ENCODE data around the gene ANKRD55. TPM values are rescaled to one million over a fixed set of nuclear protein-coding genes. Genes with fewer than 3 reads are reported as not detected.
"Not testable (repeated sequence)": the region's sequence is repeated elsewhere in the genome, so short reads cannot be mapped to it uniquely, and the experiment has no call there.

Gene ANKRD55
- total and polyA plus RNA-seq, 9 of the 15 experiments (the other 6 are each of a cell fraction or from before 2014, with no cell fraction given): 3.4 to 10.6 (median 6.5) TPM

DNA sequence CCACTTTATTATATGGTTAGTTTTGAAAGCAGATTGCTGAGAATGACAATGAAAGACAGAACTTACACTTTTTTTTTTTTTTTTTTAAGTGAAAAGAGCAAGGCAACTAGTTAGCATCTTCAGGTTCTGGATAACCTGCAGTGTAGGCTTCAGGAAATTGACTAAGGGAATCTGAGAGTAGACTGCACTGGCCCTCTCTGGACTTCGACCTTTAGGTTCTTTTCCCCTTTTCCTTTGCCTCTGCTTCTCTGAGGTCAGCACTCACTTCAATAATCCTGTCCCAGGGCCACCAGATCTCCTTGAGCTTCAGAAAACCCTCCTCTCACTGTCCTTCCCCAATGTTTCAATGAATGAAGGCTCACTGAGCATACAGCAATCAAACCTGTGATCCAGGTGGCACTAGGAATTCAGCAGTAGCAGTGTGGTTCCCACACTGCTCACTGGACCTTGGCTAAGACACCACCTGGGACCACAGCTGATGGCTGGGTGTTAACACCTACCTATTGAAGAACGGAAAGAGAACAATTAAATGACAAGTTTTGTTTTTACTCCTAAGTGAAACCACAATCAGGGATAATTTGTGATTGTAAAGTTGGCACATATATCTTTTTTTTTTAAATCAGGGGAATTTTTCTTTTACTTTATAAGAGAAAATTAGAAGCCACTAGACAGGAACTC, 152.6 kb downstream of the ANKRD55 start:
- ChIA-PET POLR2A (interaction anchor here (0.6 to 1.2 kb wide), 3 partner anchors 10 to 55 kb away, joined by 3 read pairs; no protein-coding TSS in a partner anchor), CTCF (ENCODE audit: low intra/inter-chr PET ratio) (interaction anchor here (0.6 kb wide), 1 partner anchor 9 kb away, joined by 3 read pairs; no protein-coding TSS in a partner anchor)
- FAIRE-seq (no peak), DNase-seq (ENCODE audit: extremely low read depth in 1 of 4, low spot score in 3 of 4) (no peak), ATAC-seq (no peak)
- H3K9me1 ChIP-seq (ENCODE audit: control insufficient read depth, insufficient read depth, low read length): no peaks in the 10 kb centered on the region
- no peak overlapping the region for H3K4me3 ChIP-seq
- in situ Hi-C loops (cut with MboI) (no loop called here), intact Hi-C loops (cut with micrococcal nuclease) (no loop called here)
- H4K20me1 ChIP-seq (replicated peaks; ENCODE audit: control insufficient read depth, insufficient read depth, low read length): no peaks in the 10 kb centered on the region
- BruUV-seq (replicated peaks): no TSS peak
- no peaks in the 10 kb centered on the region for H3K9me3 ChIP-seq (replicated peaks; ENCODE audit: control insufficient read depth, insufficient read depth, low read depth, low read length)
- H2AFZ ChIP-seq (ENCODE audit: low read depth, low read length): no peak overlapping the region
- TF ChIP-seq JUND (IDR thresholded peaks at IDR 0.05; ENCODE audit: borderline replicate concordance, low read depth, low read length) (no peak), JUND (tag; IDR thresholded peaks at IDR 0.05; ENCODE audit: borderline replicate concordance, low read depth, low read length) (no peak), ZFX (CRISPR knock-in tag; IDR thresholded peaks at IDR 0.05) (no peak), CREBBP (IDR thresholded peaks at IDR 0.05; ENCODE audit: low read depth, low read length) (no peak), ZFP36 (IDR thresholded peaks at IDR 0.05; ENCODE audit: low read depth, low read length, partially characterized antibody) (no peak), NFIC (IDR thresholded peaks at IDR 0.05) (no peak), PTRF (tag; IDR thresholded peaks at IDR 0.05) (no peak), ZFP30 (CRISPR knock-in tag; IDR thresholded peaks at IDR 0.05; ENCODE audit: borderline replicate concordance) (no peak), ZKSCAN3 (CRISPR knock-in tag; IDR thresholded peaks at IDR 0.05) (no peak), PHB2 (IDR thresholded peaks at IDR 0.05; ENCODE audit: low read depth) (no peak), SRSF1 (IDR thresholded peaks at IDR 0.05; ENCODE audit: low read depth, low read length) (no peak)
- TF ChIP-seq, protein P1, sequence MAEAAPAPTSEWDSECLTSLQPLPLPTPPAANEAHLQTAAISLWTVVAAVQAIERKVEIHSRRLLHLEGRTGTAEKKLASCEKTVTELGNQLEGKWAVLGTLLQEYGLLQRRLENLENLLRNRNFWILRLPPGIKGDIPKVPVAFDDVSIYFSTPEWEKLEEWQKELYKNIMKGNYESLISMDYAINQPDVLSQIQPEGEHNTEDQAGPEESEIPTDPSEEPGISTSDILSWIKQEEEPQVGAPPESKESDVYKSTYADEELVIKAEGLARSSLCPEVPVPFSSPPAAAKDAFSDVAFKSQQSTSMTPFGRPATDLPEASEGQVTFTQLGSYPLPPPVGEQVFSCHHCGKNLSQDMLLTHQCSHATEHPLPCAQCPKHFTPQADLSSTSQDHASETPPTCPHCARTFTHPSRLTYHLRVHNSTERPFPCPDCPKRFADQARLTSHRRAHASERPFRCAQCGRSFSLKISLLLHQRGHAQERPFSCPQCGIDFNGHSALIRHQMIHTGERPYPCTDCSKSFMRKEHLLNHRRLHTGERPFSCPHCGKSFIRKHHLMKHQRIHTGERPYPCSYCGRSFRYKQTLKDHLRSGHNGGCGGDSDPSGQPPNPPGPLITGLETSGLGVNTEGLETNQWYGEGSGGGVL (CRISPR knock-in tag; IDR thresholded peaks at IDR 0.05): no peak
- TF ChIP-seq, protein P2, sequence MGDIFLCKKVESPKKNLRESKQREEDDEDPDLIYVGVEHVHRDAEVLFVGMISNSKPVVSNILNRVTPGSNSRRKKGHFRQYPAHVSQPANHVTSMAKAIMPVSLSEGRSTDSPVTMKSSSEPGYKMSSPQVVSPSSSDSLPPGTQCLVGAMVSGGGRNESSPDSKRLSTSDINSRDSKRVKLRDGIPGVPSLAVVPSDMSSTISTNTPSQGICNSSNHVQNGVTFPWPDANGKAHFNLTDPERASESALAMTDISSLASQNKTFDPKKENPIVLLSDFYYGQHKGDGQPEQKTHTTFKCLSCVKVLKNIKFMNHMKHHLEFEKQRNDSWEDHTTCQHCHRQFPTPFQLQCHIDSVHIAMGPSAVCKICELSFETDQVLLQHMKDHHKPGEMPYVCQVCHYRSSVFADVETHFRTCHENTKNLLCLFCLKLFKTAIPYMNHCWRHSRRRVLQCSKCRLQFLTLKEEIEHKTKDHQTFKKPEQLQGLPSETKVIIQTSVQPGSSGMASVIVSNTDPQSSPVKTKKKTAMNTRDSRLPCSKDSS (IDR thresholded peaks at IDR 0.05; ENCODE audit: low read depth, partially characterized antibody): no peak
- 10% methylated on average over 2 of the region's 2 CpGs for WGBS (ENCODE audit: insufficient coverage, low coverage, missing lambda C conversion rate)
- no peak overlapping the region for H3K9ac ChIP-seq (ENCODE audit: insufficient read depth in 1 of 2, low read depth in 2 of 2, low read length in 2 of 2)
- no peak overlapping the region for H3K27ac ChIP-seq (ENCODE audit: extremely low read depth, low read depth, low read length)
- no peaks in the 10 kb centered on the region for H3K36me3 ChIP-seq (ENCODE audit: control insufficient read depth, insufficient read depth, low read length)
- H3K27me3 ChIP-seq (ENCODE audit: control insufficient read depth in 2 of 2, insufficient read depth in 2 of 2, low read length in 2 of 2): no peaks in the 10 kb centered on the region
- no peaks in the 10 kb centered on the region for H3K79me2 ChIP-seq (ENCODE audit: control insufficient read depth, insufficient read depth, low read length)
- peaks cover 0 to 10% of the 10 kb centered on the region in 2 experiments; a peak in 4 of 5 replicates for H3K4me1 ChIP-seq (replicated peaks in 1 of 2; ENCODE audit: control insufficient read depth in 2 of 2, insufficient read depth in 2 of 2, low read length in 2 of 2)
- H3K4me2 ChIP-seq (ENCODE audit: insufficient read depth, low read length): no peak overlapping the region

DNA sequence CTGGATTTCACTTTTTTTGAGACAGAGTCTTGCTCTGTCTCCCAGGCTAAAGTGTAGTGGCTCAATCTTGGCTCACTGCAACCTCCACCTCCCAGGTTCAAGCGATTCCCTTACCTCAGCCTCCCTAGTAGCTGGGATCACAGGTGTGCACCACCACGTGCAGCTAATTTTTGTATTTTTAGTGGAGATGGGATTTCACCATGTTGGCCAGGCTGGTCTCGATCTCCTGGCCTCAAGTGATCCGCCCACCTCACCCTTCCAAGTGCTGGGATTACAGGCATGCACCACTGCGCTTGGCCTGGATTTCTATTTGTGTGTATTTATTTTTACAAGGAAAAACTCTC, 154.0 kb downstream of the ANKRD55 start:
- in situ Hi-C loops (cut with MboI): loop anchor here (10.0 kb wide), 1 partner anchor 144 kb away; no protein-coding TSS in a partner anchor
- CTCF ChIA-PET (ENCODE audit: low intra/inter-chr PET ratio); BruUV-seq (replicated peaks); H2AFZ ChIP-seq (ENCODE audit: low read depth, low read length); H3K4me1 ChIP-seq (replicated peaks in 1 of 2; ENCODE audit: control insufficient read depth in 2 of 2, insufficient read depth in 2 of 2, low read length in 2 of 2); H3K9me1 ChIP-seq (ENCODE audit: control insufficient read depth, insufficient read depth, low read length); H3K79me2 ChIP-seq (ENCODE audit: control insufficient read depth, insufficient read depth, low read length); H3K9me3 ChIP-seq (replicated peaks; ENCODE audit: control insufficient read depth, insufficient read depth, low read depth, low read length); POLR2A ChIA-PET; H3K9ac ChIP-seq (ENCODE audit: insufficient read depth in 1 of 2, low read depth in 2 of 2, low read length in 2 of 2); intact Hi-C loops (cut with micrococcal nuclease); DNase-seq (ENCODE audit: extremely low read depth in 1 of 4, low spot score in 3 of 4); H3K36me3 ChIP-seq (ENCODE audit: control insufficient read depth, insufficient read depth, low read length); H4K20me1 ChIP-seq (replicated peaks; ENCODE audit: control insufficient read depth, insufficient read depth, low read length); H3K27ac ChIP-seq (ENCODE audit: extremely low read depth, low read depth, low read length); H3K27me3 ChIP-seq (ENCODE audit: control insufficient read depth in 2 of 2, insufficient read depth in 2 of 2, low read length in 2 of 2); FAIRE-seq; ATAC-seq; H3K4me3 ChIP-seq; H3K4me2 ChIP-seq (ENCODE audit: insufficient read depth, low read length): not testable (repeated sequence)
- 36% methylated on average over 5 of the region's 5 CpGs for WGBS (ENCODE audit: insufficient coverage, low coverage, missing lambda C conversion rate)

All from K562 (cell line).